Measurements from ENCODE around the gene C14orf180.

Gene C14orf180

DNA sequence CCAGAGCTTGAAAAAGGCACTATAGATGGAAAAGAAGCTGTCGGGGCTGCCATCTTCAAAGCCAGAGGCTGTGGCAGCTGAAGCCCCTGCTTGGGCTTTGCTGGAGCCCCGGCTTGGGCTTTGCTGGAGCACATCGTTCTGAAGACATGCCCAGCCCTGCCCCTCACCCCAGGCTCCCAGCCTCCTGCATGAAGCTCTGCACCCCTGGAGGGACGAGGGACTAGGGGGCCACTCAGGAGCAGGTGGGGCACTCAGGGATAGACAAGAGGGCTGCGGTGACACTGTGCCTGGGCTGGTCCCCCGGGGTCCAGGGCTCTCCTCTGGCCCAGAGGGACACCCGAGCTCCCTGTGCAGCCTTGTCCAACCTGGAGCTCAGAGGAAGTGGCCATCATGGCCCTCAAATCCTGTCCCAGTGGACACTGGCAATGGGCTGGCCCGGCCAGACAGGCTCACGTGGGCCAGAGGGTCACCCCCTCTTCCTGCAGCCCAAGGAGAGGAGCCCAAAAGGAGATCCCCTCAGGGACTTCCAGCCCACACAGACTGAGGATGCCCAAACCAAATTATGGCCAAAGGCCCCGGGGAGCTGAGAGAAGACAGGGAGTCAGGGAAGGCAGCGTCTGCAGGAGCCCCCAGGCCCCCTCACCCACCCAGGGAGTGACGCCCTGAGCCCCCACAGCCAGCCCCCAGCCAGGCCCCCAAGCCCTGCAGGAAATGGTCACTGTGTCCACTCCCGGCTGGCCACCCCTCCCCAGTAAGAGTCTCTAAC lies 23.1 kb upstream of the C14orf180 start:
- Histone ChIP-seq H3K36me3 (ENCODE audit: control insufficient read depth in 2 of 2, insufficient read depth in 2 of 2, low read length in 2 of 2) (no peaks in the 10 kb centered on the region), H3K4me1 (ENCODE audit: control insufficient read depth in 2 of 2, insufficient read depth in 2 of 2, low read length in 2 of 2) (no peaks in the 10 kb centered on the region), H3K27me3 (ENCODE audit: control insufficient read depth in 2 of 2, insufficient read depth in 2 of 2, low read length in 2 of 2) (peaks cover 0 to 2% of the 10 kb centered on the region in 2 donors), H3K9ac (ENCODE audit: low read depth in 1 of 2, low read length in 2 of 2) (no peak overlapping the region), H3K9me3 (ENCODE audit: control insufficient read depth in 2 of 2, low read length in 2 of 2) (no peaks in the 10 kb centered on the region), H3K27ac (ENCODE audit: low read depth in 2 of 2, low read length in 2 of 2) (no peak overlapping the region), H3K4me3 (ENCODE audit: low read length in 2 of 2) (no peak overlapping the region)

- Histone ChIP-seq H3K9ac (ENCODE audit: low read depth in 1 of 2, low read length in 2 of 2) (no peak overlapping the region), H3K36me3 (ENCODE audit: control insufficient read depth in 2 of 2, insufficient read depth in 2 of 2, low read length in 2 of 2) (no peaks in the 10 kb centered on the region), H3K4me3 (ENCODE audit: low read length in 2 of 2) (no peak overlapping the region), H3K4me1 (ENCODE audit: control insufficient read depth in 2 of 2, insufficient read depth in 2 of 2, low read length in 2 of 2) (no peaks in the 10 kb centered on the region), H3K9me3 (ENCODE audit: control insufficient read depth in 2 of 2, low read length in 2 of 2) (no peaks in the 10 kb centered on the region), H3K27me3 (ENCODE audit: control insufficient read depth in 2 of 2, insufficient read depth in 2 of 2, low read length in 2 of 2) (peaks cover 0 to 2% of the 10 kb centered on the region in 2 donors), H3K27ac (ENCODE audit: low read depth in 2 of 2, low read length in 2 of 2) (no peak overlapping the region)
Observed at GRCh38 chr14:104557086-104557485, 22.5 kb upstream of the C14orf180 start.

DNA sequence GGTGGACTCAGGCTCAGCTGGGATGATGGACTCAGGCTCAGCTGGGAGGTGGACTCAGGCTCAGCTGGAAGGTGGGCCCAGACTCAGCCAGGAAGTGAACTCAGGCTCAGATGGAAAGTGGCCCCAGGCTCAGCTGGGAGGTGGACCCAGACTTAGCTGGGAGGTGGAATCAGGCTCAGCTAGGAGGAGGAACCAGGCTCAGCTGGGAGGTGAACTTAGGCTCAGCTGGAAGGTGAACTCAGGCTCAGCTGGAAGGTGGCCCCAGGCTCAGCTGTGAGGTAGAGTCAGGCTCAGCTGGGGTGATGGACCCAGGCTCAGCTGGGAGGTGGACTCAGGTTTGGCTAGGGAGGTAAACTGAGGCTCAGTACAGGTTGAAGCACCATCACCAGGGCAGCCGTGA lies 21.8 kb upstream of the C14orf180 start:
- H3K4me1 ChIP-seq (ENCODE audit: control insufficient read depth in 2 of 2, insufficient read depth in 2 of 2, low read length in 2 of 2), result no peaks in the 10 kb centered on the region
- H3K27me3 ChIP-seq (ENCODE audit: control insufficient read depth in 2 of 2, insufficient read depth in 2 of 2, low read length in 2 of 2), result peaks cover 0 to 2% of the 10 kb centered on the region in 2 donors
- H3K9me3 ChIP-seq (ENCODE audit: control insufficient read depth in 2 of 2, low read length in 2 of 2), result no peaks in the 10 kb centered on the region
- H3K36me3 ChIP-seq (ENCODE audit: control insufficient read depth in 2 of 2, insufficient read depth in 2 of 2, low read length in 2 of 2), result no peaks in the 10 kb centered on the region
- H3K27ac ChIP-seq (ENCODE audit: low read depth in 2 of 2, low read length in 2 of 2), result no peak overlapping the region
- no peak overlapping the region for H3K9ac ChIP-seq (ENCODE audit: low read depth in 1 of 2, low read length in 2 of 2)
- no peak overlapping the region for H3K4me3 ChIP-seq (ENCODE audit: low read length in 2 of 2)

DNA sequence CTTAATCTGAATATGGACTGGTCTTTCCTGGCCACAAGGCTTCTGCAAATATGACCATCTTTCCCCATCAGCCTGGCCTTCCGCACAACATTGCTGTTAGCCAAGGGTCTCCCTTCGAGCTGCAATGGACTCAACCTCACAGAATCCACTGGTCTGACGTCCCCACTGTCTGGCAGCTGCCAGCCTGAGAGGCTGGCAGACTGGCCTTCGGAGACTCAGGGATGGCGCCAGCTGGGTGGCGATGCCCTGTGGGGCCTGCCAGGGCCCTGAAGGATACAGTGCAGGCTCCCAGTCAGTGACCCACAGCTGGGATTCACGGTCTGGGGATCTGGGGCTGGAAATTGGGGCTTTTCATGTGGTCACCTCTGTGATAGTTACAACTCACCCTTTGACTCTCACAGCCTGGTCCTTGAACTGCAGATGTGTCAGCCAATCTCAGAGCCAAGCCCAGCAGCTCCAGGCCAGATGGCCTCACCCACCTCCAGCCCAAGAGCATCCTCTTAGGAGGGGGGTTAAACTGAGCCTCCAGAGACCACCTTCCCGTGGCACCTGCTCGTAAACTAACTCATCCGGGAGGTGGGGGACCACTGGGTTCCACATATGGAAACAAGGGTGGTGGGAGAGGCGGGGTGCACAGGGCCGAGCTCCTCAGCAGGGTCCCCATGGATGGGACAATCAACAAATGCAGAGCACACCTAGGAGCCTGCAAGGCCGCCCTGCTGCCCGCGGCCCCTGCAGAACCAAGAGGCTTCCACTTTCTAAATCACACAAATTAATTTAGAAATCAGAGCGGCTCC lies 21.1 kb upstream of the C14orf180 start:
- no peaks in the 10 kb centered on the region for H3K4me1 ChIP-seq (ENCODE audit: control insufficient read depth in 2 of 2, insufficient read depth in 2 of 2, low read length in 2 of 2)
- H3K27me3 ChIP-seq (ENCODE audit: control insufficient read depth in 2 of 2, insufficient read depth in 2 of 2, low read length in 2 of 2), result peaks cover 0 to 2% of the 10 kb centered on the region in 2 donors
- H3K9ac ChIP-seq (ENCODE audit: low read depth in 1 of 2, low read length in 2 of 2), result no peak overlapping the region
- H3K27ac ChIP-seq (ENCODE audit: low read depth in 2 of 2, low read length in 2 of 2), result no peak overlapping the region
- no peaks in the 10 kb centered on the region for H3K9me3 ChIP-seq (ENCODE audit: control insufficient read depth in 2 of 2, low read length in 2 of 2)
- H3K4me3 ChIP-seq (ENCODE audit: low read length in 2 of 2), result no peak overlapping the region
- no peaks in the 10 kb centered on the region for H3K36me3 ChIP-seq (ENCODE audit: control insufficient read depth in 2 of 2, insufficient read depth in 2 of 2, low read length in 2 of 2)

DNA sequence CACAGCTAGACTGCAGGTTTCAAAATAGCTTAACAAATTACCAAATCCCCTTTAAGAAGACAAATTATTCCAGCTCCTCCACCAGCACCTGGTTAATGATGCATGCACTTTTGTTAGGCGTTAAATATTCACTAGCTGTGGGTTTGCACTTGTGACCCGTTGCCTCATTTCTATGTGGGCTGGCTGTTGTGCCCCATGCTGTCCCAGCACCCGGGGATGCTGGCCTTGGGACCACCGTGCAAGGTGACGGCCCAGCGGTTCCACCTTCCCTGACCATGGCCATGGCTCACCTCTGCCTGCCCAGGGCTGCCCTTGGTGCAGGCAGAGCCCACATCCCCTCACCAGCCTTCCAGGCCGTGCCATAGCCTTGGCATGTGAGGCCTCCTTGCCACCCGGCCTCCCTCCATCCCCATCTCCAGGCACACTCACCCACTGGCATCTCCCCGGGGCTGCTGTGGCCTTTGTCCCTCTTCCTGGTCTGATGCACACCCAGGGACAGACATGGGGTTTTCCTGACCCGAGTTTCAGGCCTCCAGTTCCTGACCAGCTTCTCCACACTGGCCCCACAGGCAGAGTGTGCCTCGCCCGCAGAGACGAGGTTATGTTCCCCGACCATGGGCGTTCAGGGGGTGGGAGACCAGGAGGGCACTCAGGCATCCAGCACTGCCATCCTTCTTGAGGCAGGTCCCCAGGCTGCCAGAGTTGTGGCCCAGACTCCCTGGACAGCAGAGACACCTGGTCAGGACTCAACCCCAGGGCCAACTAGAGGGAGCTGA lies 20.3 kb upstream of the C14orf180 start:
- no peak overlapping the region for H3K4me3 ChIP-seq (ENCODE audit: low read length in 2 of 2)
- peaks cover 1 to 2% of the 10 kb centered on the region in 2 donors for H3K27me3 ChIP-seq (ENCODE audit: control insufficient read depth in 2 of 2, insufficient read depth in 2 of 2, low read length in 2 of 2)
- H3K4me1 ChIP-seq (ENCODE audit: control insufficient read depth in 2 of 2, insufficient read depth in 2 of 2, low read length in 2 of 2), result no peaks in the 10 kb centered on the region
- no peaks in the 10 kb centered on the region for H3K9me3 ChIP-seq (ENCODE audit: control insufficient read depth in 2 of 2, low read length in 2 of 2)
- no peak overlapping the region for H3K27ac ChIP-seq (ENCODE audit: low read depth in 2 of 2, low read length in 2 of 2)
- H3K36me3 ChIP-seq (ENCODE audit: control insufficient read depth in 2 of 2, insufficient read depth in 2 of 2, low read length in 2 of 2), result no peaks in the 10 kb centered on the region
- no peak overlapping the region for H3K9ac ChIP-seq (ENCODE audit: low read depth in 1 of 2, low read length in 2 of 2)

DNA sequence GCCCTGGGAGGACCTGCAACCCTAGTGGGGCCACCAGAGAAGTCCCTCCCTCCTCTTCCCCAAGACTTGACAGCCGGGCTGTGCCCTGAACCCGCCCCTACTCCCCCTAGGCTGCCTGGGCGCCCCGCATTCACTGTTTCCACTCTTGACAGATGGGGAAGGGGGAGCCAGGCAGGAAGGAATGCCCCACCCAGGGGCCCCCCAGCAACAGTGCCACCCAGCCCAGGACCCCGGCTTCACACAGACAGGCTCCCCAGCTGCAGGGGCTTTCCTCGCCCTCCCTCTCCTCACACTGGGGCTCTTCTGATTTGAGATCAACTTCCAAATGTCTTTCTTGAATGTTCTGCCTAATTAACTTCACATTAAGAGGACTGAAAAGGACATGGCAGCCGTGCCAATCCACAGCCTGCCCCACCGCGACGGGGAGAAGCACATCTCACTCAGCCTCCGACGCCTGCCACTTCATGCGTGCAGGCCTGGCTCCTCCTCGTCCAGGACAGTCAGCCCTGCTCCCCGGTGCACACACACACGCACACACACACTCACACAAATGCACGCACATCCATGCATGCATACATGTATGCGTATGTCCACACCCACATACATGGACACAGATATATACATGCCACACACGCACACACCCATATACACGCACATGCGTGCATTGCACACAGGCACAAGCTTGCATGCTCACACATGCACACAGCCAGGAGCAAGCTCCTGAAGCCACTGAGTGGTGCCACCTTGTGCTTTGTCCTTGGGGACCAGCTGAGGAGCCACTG lies 19.6 kb upstream of the C14orf180 start:
- Histone ChIP-seq H3K4me1 (ENCODE audit: control insufficient read depth in 2 of 2, insufficient read depth in 2 of 2, low read length in 2 of 2) (no peaks in the 10 kb centered on the region), H3K4me3 (ENCODE audit: low read length in 2 of 2) (no peak overlapping the region), H3K27me3 (ENCODE audit: control insufficient read depth in 2 of 2, insufficient read depth in 2 of 2, low read length in 2 of 2) (peaks cover 4% of the 10 kb centered on the region in 2 donors), H3K9ac (ENCODE audit: low read depth in 1 of 2, low read length in 2 of 2) (no peak overlapping the region), H3K9me3 (ENCODE audit: control insufficient read depth in 2 of 2, low read length in 2 of 2) (no peaks in the 10 kb centered on the region), H3K27ac (ENCODE audit: low read depth in 2 of 2, low read length in 2 of 2) (no peak overlapping the region), H3K36me3 (ENCODE audit: control insufficient read depth in 2 of 2, insufficient read depth in 2 of 2, low read length in 2 of 2) (no peaks in the 10 kb centered on the region)

DNA sequence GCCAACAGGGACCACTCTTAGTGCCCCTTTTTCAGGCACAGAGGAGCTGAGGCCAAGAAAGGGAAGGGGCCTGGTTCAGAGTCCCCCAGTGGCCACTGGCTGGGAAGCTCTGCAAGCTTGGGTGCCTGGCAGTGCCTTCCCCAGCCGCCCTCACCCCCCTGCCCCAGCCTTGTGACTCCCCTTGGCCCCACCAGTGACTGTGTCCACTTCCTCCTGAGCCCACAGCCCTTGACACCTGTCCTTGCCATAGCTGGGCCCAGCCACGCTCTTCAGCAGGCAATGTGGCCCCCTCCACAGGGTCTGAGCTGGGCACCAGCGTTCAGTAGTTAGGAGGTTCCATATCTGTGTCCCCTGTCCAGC lies 19.0 kb upstream of the C14orf180 start:
- Histone ChIP-seq H3K9ac (ENCODE audit: low read depth in 1 of 2, low read length in 2 of 2) (no peak overlapping the region), H3K27ac (ENCODE audit: low read depth in 2 of 2, low read length in 2 of 2) (no peak overlapping the region), H3K27me3 (ENCODE audit: control insufficient read depth in 2 of 2, insufficient read depth in 2 of 2, low read length in 2 of 2) (peaks cover 9 to 10% of the 10 kb centered on the region in 2 donors), H3K36me3 (ENCODE audit: control insufficient read depth in 2 of 2, insufficient read depth in 2 of 2, low read length in 2 of 2) (no peaks in the 10 kb centered on the region), H3K9me3 (ENCODE audit: control insufficient read depth in 2 of 2, low read length in 2 of 2) (no peaks in the 10 kb centered on the region), H3K4me1 (ENCODE audit: control insufficient read depth in 2 of 2, insufficient read depth in 2 of 2, low read length in 2 of 2) (no peaks in the 10 kb centered on the region), H3K4me3 (ENCODE audit: low read length in 2 of 2) (no peak overlapping the region)

DNA sequence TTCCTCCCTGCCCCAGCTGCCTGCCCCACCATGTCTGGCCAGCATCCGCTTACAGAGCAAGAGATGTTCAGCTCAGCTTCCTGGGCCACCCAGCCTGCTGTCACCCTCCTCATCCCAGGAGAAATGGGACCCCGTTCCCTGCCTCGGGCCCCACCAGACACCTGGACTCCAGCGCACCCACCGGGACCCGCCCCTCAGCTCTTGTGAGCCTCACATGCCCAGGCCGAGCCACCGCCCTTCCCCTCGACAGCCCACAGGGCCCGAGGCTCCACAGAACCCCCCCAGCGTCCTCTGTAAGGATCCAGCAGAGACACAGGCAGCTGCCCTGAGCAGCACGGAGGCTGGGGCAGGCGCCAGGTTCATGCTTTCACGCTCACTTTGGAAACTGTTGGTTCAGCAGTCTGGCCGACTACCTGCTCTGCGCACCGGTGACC lies 18.4 kb upstream of the C14orf180 start:
- Histone ChIP-seq H3K36me3 (ENCODE audit: control insufficient read depth in 2 of 2, insufficient read depth in 2 of 2, low read length in 2 of 2) (no peaks in the 10 kb centered on the region), H3K9me3 (ENCODE audit: control insufficient read depth in 2 of 2, low read length in 2 of 2) (no peaks in the 10 kb centered on the region), H3K27ac (ENCODE audit: low read depth in 2 of 2, low read length in 2 of 2) (no peak overlapping the region), H3K9ac (ENCODE audit: low read depth in 1 of 2, low read length in 2 of 2) (no peak overlapping the region), H3K4me1 (ENCODE audit: control insufficient read depth in 2 of 2, insufficient read depth in 2 of 2, low read length in 2 of 2) (no peaks in the 10 kb centered on the region), H3K27me3 (ENCODE audit: control insufficient read depth in 2 of 2, insufficient read depth in 2 of 2, low read length in 2 of 2) (peaks cover 9 to 10% of the 10 kb centered on the region in 2 donors), H3K4me3 (ENCODE audit: low read length in 2 of 2) (no peak overlapping the region)

DNA sequence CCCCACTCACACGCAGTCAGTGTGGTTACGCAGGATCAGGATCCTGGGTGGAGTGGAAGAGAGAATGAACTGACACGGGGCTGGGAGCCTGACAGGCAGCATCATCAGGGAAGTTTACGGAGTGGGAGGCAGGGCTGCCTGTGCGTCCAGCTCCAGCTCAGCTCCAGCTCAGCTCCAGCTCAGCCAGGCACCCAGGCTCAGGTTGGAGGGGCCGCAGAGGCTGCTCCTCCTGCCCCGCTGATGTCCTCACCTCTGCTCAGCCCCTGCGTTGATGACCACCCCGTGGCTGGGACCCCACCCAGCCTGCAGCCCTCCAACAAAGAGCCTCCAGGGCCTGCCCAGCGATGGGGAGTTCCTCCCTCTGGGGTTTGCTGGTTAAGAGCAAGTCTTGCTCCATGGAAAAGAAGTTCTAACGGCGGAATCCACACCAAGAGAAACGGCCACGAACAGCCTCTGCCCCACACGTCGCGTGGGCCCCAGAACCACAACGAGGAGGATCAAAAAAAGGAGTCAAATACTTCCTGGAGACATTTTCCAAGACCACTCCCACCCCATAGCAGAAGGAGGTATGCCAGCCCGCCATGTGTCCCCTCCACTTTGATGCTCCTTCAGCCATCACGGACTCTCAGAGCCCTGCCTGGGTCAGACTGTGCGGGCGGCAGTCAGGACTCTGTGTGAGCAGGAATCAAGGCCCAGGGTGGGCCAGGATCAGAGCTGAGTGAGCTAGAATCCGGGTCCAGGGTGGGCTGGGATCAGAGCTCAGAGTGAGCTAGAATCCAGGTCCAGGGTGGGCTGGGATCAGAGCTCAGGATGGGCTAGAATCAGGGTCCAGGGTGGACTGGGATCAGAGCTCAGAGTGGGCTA lies 17.7 kb upstream of the C14orf180 start:
- Histone ChIP-seq H3K36me3 (ENCODE audit: control insufficient read depth in 2 of 2, insufficient read depth in 2 of 2, low read length in 2 of 2) (no peaks in the 10 kb centered on the region), H3K9ac (ENCODE audit: low read depth in 1 of 2, low read length in 2 of 2) (no peak overlapping the region), H3K27me3 (ENCODE audit: control insufficient read depth in 2 of 2, insufficient read depth in 2 of 2, low read length in 2 of 2) (peaks cover 9 to 10% of the 10 kb centered on the region in 2 donors), H3K4me1 (ENCODE audit: control insufficient read depth in 2 of 2, insufficient read depth in 2 of 2, low read length in 2 of 2) (no peaks in the 10 kb centered on the region), H3K4me3 (ENCODE audit: low read length in 2 of 2) (no peak overlapping the region), H3K27ac (ENCODE audit: low read depth in 2 of 2, low read length in 2 of 2) (no peak overlapping the region), H3K9me3 (ENCODE audit: control insufficient read depth in 2 of 2, low read length in 2 of 2) (no peaks in the 10 kb centered on the region)

Data from mucosa of rectum (tissue), 2 donors.